ENCODE data around the gene KRI1.
"Not testable (repeated sequence)": the region's sequence is repeated elsewhere in the genome, so short reads cannot be mapped to it uniquely, and the experiment has no call there.

Gene KRI1

GRCh38 chr19:10580979-10581631, 15.3 kb upstream of the KRI1 start:
- no peaks in the 10 kb centered on the region for H3K27me3 ChIP-seq (ENCODE audit: control insufficient read depth, insufficient read depth, low read length)
- H3K9ac ChIP-seq, result no peak overlapping the region
- H3K4me1 ChIP-seq, result no peaks in the 10 kb centered on the region
- H3K4me3 ChIP-seq (ENCODE audit: low read depth, low read length), result no peak overlapping the region
- peak; percentile 99 for TF ChIP-seq CTCF (IDR thresholded peaks at IDR 0.05)
- no peaks in the 10 kb centered on the region for H3K79me2 ChIP-seq
- no peak overlapping the region for H3K4me2 ChIP-seq (ENCODE audit: low read length)
- H3K9me3 ChIP-seq (ENCODE audit: control insufficient read depth, low read length), result no peaks in the 10 kb centered on the region
- peak overlapping the region; percentile 6 for H2AFZ ChIP-seq
- no peaks in the 10 kb centered on the region for H3K36me3 ChIP-seq (ENCODE audit: control insufficient read depth, insufficient read depth, low read length)
- no peak overlapping the region for H3K27ac ChIP-seq

GRCh38 chr19:10577951-10578350, 12.1 kb upstream of the KRI1 start:
- no peaks in the 10 kb centered on the region for H3K36me3 ChIP-seq (ENCODE audit: control insufficient read depth, insufficient read depth, low read length)
- no peak overlapping the region for H3K27ac ChIP-seq
- no peaks in the 10 kb centered on the region for H3K27me3 ChIP-seq (ENCODE audit: control insufficient read depth, insufficient read depth, low read length)
- no peaks in the 10 kb centered on the region for H3K79me2 ChIP-seq
- no peak overlapping the region for H2AFZ ChIP-seq
- no peak overlapping the region for H3K4me3 ChIP-seq (ENCODE audit: low read depth, low read length)
- H3K4me1 ChIP-seq, result no peaks in the 10 kb centered on the region
- H3K9me3 ChIP-seq (ENCODE audit: control insufficient read depth, low read length), result no peaks in the 10 kb centered on the region
- H3K4me2 ChIP-seq (ENCODE audit: low read length), result no peak overlapping the region
- H3K9ac ChIP-seq, result no peak overlapping the region
- no peak for TF ChIP-seq CTCF (IDR thresholded peaks at IDR 0.05)

- Histone ChIP-seq H3K4me2 (ENCODE audit: low read length) (no peak overlapping the region), H3K27me3 (ENCODE audit: control insufficient read depth, insufficient read depth, low read length) (no peaks in the 10 kb centered on the region), H3K36me3 (ENCODE audit: control insufficient read depth, insufficient read depth, low read length) (no peaks in the 10 kb centered on the region), H3K27ac (no peak overlapping the region), H3K4me1 (no peaks in the 10 kb centered on the region), H3K79me2 (no peaks in the 10 kb centered on the region), H3K9ac (no peak overlapping the region), H3K9me3 (ENCODE audit: control insufficient read depth, low read length) (no peaks in the 10 kb centered on the region), H3K4me3 (ENCODE audit: low read depth, low read length) (no peak overlapping the region), H2AFZ (no peak overlapping the region)
- no peak for TF ChIP-seq CTCF (IDR thresholded peaks at IDR 0.05)
Observed at GRCh38 chr19:10575011-10575716, 9.4 kb upstream of the KRI1 start.

GRCh38 chr19:10574462-10574861, 8.7 kb upstream of the KRI1 start:
- Histone ChIP-seq H3K27ac (no peak overlapping the region), H3K27me3 (ENCODE audit: control insufficient read depth, insufficient read depth, low read length) (no peaks in the 10 kb centered on the region), H2AFZ (no peak overlapping the region), H3K36me3 (ENCODE audit: control insufficient read depth, insufficient read depth, low read length) (no peaks in the 10 kb centered on the region), H3K9ac (no peak overlapping the region), H3K9me3 (ENCODE audit: control insufficient read depth, low read length) (no peaks in the 10 kb centered on the region), H3K4me1 (peaks cover 1% of the 10 kb centered on the region), H3K4me2 (ENCODE audit: low read length) (no peak overlapping the region), H3K79me2 (no peaks in the 10 kb centered on the region), H3K4me3 (ENCODE audit: low read depth, low read length) (no peak overlapping the region)
- no peak for TF ChIP-seq CTCF (IDR thresholded peaks at IDR 0.05)

- H3K4me3 ChIP-seq (ENCODE audit: low read depth, low read length); H3K9ac ChIP-seq; H3K27ac ChIP-seq; H3K79me2 ChIP-seq; H3K4me2 ChIP-seq (ENCODE audit: low read length); H3K27me3 ChIP-seq (ENCODE audit: control insufficient read depth, insufficient read depth, low read length); H3K4me1 ChIP-seq; H2AFZ ChIP-seq; H3K9me3 ChIP-seq (ENCODE audit: control insufficient read depth, low read length); H3K36me3 ChIP-seq (ENCODE audit: control insufficient read depth, insufficient read depth, low read length): not testable (repeated sequence)
Observed at GRCh38 chr19:10573793-10574192, 8.0 kb upstream of the KRI1 start.

Measured in parathyroid adenoma (tissue), 2 donors.